WTC11 (cell line): ENCODE measurements around the gene CELF4.

ENCODE experiments used
- CREB1 ChIP-seq: sonication (generic); formaldehyde crosslinking; IDR thresholded peaks from 2 replicates; pipeline ENCODE4 v1.8.0; 2023; ENCODE audit warnings: mild to moderate bottlenecking, missing genetic modification reagents
- ESRRA ChIP-seq: sonication (generic); formaldehyde crosslinking; IDR thresholded peaks from 2 replicates; pipeline ENCODE4 v1.8.1; 2022; ENCODE audit warnings: mild to moderate bottlenecking, missing genetic modification reagents, borderline replicate concordance
- GRHL2 ChIP-seq: fragments of 250-450 bp; sonication (Bioruptor Pico); IDR thresholded peaks from 2 replicates; pipeline ENCODE4 v1.8.0; 2022; ENCODE audit warnings: mild to moderate bottlenecking, moderate library complexity; ENCODE audit not compliant: insufficient replicate concordance, severe bottlenecking
- IRF2 ChIP-seq: sonication (generic); formaldehyde crosslinking; IDR thresholded peaks from 2 replicates; pipeline ENCODE4 v1.8.0; 2022; ENCODE audit warnings: low read depth, missing genetic modification reagents, borderline replicate concordance
- JUN ChIP-seq: sonication (generic); formaldehyde crosslinking; IDR thresholded peaks from 2 replicates; pipeline ENCODE4 v1.8.0; 2023; ENCODE audit warnings: mild to moderate bottlenecking, missing genetic modification reagents
- TF ChIP-seq, protein P1 (sequence below): fragments of 200-600 bp; IDR thresholded peaks from 2 replicates; pipeline ENCODE4 v1.8.0; 2022; ENCODE audit warnings: antibody characterized with exemption
- TF ChIP-seq, protein P2 (sequence below): sonication (generic); formaldehyde crosslinking; IDR thresholded peaks from 2 replicates; pipeline ENCODE4 v1.8.1; 2023; ENCODE audit warnings: mild to moderate bottlenecking, missing genetic modification reagents, moderate library complexity

DNA sequence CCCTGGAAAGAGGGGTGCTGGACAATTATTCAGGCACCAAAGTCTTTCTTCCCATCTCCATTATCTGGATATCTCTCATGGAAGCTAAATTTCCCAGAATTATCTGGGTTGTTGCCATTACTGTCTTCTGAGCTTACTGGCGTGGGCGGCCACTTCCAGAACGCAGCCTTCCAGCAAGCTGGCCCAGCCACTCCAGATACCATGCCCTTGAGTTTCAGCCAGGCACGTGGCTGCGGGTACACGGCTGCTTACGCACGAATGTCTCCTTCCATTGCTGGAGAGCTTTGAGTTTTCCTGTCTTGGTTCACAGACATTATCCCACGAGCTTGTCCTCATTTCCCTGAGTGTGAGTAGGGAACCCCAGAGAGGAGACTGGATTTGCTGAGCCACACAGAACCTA, 32.7 kb downstream of the CELF4 start:
- no peak for TF ChIP-seq JUN (CRISPR knock-in tag)
- no peak for TF ChIP-seq GRHL2 (CRISPR knock-in tag)
- TF ChIP-seq, protein P1, sequence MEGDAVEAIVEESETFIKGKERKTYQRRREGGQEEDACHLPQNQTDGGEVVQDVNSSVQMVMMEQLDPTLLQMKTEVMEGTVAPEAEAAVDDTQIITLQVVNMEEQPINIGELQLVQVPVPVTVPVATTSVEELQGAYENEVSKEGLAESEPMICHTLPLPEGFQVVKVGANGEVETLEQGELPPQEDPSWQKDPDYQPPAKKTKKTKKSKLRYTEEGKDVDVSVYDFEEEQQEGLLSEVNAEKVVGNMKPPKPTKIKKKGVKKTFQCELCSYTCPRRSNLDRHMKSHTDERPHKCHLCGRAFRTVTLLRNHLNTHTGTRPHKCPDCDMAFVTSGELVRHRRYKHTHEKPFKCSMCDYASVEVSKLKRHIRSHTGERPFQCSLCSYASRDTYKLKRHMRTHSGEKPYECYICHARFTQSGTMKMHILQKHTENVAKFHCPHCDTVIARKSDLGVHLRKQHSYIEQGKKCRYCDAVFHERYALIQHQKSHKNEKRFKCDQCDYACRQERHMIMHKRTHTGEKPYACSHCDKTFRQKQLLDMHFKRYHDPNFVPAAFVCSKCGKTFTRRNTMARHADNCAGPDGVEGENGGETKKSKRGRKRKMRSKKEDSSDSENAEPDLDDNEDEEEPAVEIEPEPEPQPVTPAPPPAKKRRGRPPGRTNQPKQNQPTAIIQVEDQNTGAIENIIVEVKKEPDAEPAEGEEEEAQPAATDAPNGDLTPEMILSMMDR: no peak
- no peak for TF ChIP-seq CREB1
- TF ChIP-seq, protein P2, sequence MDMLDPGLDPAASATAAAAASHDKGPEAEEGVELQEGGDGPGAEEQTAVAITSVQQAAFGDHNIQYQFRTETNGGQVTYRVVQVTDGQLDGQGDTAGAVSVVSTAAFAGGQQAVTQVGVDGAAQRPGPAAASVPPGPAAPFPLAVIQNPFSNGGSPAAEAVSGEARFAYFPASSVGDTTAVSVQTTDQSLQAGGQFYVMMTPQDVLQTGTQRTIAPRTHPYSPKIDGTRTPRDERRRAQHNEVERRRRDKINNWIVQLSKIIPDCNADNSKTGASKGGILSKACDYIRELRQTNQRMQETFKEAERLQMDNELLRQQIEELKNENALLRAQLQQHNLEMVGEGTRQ (CRISPR knock-in tag): no peak
- TF ChIP-seq IRF2 (CRISPR knock-in tag): no peak
- TF ChIP-seq ESRRA (CRISPR knock-in tag): no peak
